Trophoblast cell (in vitro differentiated cells and primary cell): ENCODE measurements around the gene ZNF579.

ENCODE experiments used
- DNase-seq, 2 donors: peaks; one replicate each; pipeline ENCODE4 v3.0.0-alpha.2; 2016
- H2AFZ ChIP-seq: 2 replicates; pipeline ENCODE4 v1.6.1; 2013; ENCODE audit warnings: low read length, moderate library complexity, mild to moderate bottlenecking; ENCODE audit not compliant: insufficient read depth, poor library complexity
- H2AK5ac ChIP-seq: 2 replicates; pipeline ENCODE4 v1.6.1; 2013; ENCODE audit warnings: mild to moderate bottlenecking, low read length
- H2BK120ac ChIP-seq: 2 replicates; pipeline ENCODE4 v1.6.1; 2013; ENCODE audit warnings: low read length, mild to moderate bottlenecking, moderate library complexity; ENCODE audit not compliant: insufficient read depth, poor library complexity
- H2BK12ac ChIP-seq: 2 replicates; pipeline ENCODE4 v1.6.1; 2013; ENCODE audit warnings: mild to moderate bottlenecking, low read length, moderate library complexity
- H2BK5ac ChIP-seq: 2 replicates; pipeline ENCODE4 v1.6.1; 2013; ENCODE audit warnings: low read length, low read depth, moderate library complexity, mild to moderate bottlenecking; ENCODE audit not compliant: poor library complexity
- H3K14ac ChIP-seq: 2 replicates; pipeline ENCODE4 v1.6.1; 2013; ENCODE audit warnings: mild to moderate bottlenecking, low read length
- H3K18ac ChIP-seq: 2 replicates; pipeline ENCODE4 v1.6.1; 2013; ENCODE audit warnings: mild to moderate bottlenecking, low read length
- H3K23ac ChIP-seq: 2 replicates; pipeline ENCODE4 v1.6.1; 2013; ENCODE audit warnings: low read length
- H3K27ac ChIP-seq: 2 replicates; pipeline ENCODE4 v1.5.1; 2013; ENCODE audit warnings: low read depth, mild to moderate bottlenecking, inconsistent platforms, low read length, moderate library complexity
- H3K27me3 ChIP-seq: 2 replicates; pipeline ENCODE4 v1.6.1; 2013; ENCODE audit warnings: inconsistent platforms, mild to moderate bottlenecking, low read length, moderate library complexity; ENCODE audit not compliant: insufficient read depth
- H3K36me3 ChIP-seq, 2 experiments: 1 replicate in 1 of 2; 2 replicates in 1 of 2; pipeline ENCODE4 v1.6.1; 2013; ENCODE audit warnings: low read length in 2 of 2, mild to moderate bottlenecking in 2 of 2, moderate library complexity in 1 of 2; ENCODE audit not compliant: insufficient read depth in 2 of 2, control insufficient read depth in 1 of 2
- H3K4ac ChIP-seq: 2 replicates; pipeline ENCODE4 v1.6.1; 2013; ENCODE audit warnings: low read depth, mild to moderate bottlenecking, low read length, moderate library complexity
- H3K4me1 ChIP-seq, 2 experiments: 1 replicate in 1 of 2; 2 replicates in 1 of 2; pipeline ENCODE4 v1.6.1; 2013; ENCODE audit warnings: low read length in 2 of 2, mild to moderate bottlenecking in 2 of 2, moderate library complexity in 1 of 2; ENCODE audit not compliant: insufficient read depth in 2 of 2, control insufficient read depth in 1 of 2
- H3K4me2 ChIP-seq: 2 replicates; pipeline ENCODE4 v1.6.1; 2013; ENCODE audit warnings: inconsistent platforms, mild to moderate bottlenecking, low read length, moderate library complexity
- H3K4me3 ChIP-seq: 2 replicates; pipeline ENCODE4 v1.5.1; 2013; ENCODE audit warnings: mild to moderate bottlenecking, low read depth, low read length, inconsistent platforms
- H3K79me1 ChIP-seq: one replicate; pipeline ENCODE4 v1.6.1; 2013; ENCODE audit warnings: low read length
- H3K79me2 ChIP-seq: 2 replicates; pipeline ENCODE4 v1.6.1; 2013; ENCODE audit warnings: low read length, mild to moderate bottlenecking; ENCODE audit not compliant: control insufficient read depth, insufficient read depth, poor library complexity
- H3K9ac ChIP-seq: 2 replicates; pipeline ENCODE4 v1.6.1; 2013; ENCODE audit warnings: mild to moderate bottlenecking, low read length
- H3K9me3 ChIP-seq: 2 replicates; pipeline ENCODE4 v1.6.1; 2013; ENCODE audit warnings: low read depth, mild to moderate bottlenecking, control low read depth, inconsistent platforms, low read length; ENCODE audit not compliant: insufficient read depth
- H4K12ac ChIP-seq: 2 replicates; pipeline ENCODE4 v1.6.1; 2013; ENCODE audit warnings: low read depth, mild to moderate bottlenecking, low read length, moderate library complexity
- H4K8ac ChIP-seq: 2 replicates; pipeline ENCODE4 v1.6.1; 2013; ENCODE audit warnings: low read depth, mild to moderate bottlenecking, low read length, moderate library complexity
- H4K91ac ChIP-seq: one replicate; pipeline ENCODE4 v1.6.1; 2013; ENCODE audit warnings: low read depth, mild to moderate bottlenecking, low read length, moderate library complexity
- WGBS: extraction: QIAGEN DNeasy Blood & Tissue Kit; methylation state at CpG from one replicate; pipeline ENCODE4 v1.1.7; 2013; ENCODE audit warnings: missing lambda C conversion rate; ENCODE audit not compliant: insufficient read length, insufficient coverage; ENCODE audit errors: extremely low coverage; 5-methylcytosine and 5-hydroxymethylcytosine counted together

The ZNF579 gene

DNA sequence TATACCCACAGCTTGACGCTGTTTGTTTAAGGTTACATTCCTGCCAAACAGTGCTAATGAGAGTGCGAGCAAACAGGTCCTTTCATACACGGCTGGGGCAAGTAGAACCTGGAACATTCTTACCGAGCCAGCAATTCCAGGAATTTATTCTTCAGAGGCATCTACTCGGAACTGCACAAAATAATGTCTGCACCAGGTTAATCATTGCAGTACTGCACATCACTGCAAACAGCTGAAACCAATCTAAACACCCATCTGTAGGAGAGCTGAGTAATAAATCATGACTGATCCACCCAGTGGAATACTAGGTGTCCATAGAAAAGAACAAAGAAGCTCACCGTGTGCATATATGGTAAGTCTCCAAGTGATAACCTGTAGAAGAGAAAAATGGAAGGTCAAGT is 1.2 kb upstream of the ZNF579 start:
- H3K4ac ChIP-seq, result no peak overlapping the region
- peaks cover 8 to 17% of the 10 kb centered on the region in 2 experiments for H3K4me1 ChIP-seq
- H3K36me3 ChIP-seq, result peaks cover 23 to 25% of the 10 kb centered on the region in 2 experiments
- no peak overlapping the region for H3K27ac ChIP-seq
- no peak overlapping the region for H2BK12ac ChIP-seq
- H3K23ac ChIP-seq, result no peak overlapping the region
- H3K18ac ChIP-seq, result no peak overlapping the region
- no peak overlapping the region for H4K8ac ChIP-seq
- H3K79me1 ChIP-seq, result peaks cover 22% of the 10 kb centered on the region
- H3K4me2 ChIP-seq, result no peak overlapping the region
- no peak overlapping the region for H3K14ac ChIP-seq
- H2AFZ ChIP-seq, result no peak overlapping the region
- WGBS, result no CpG with 5 or more reads among the region's 6 CpGs
- H2BK5ac ChIP-seq, result no peak overlapping the region
- DNase-seq, result peak in 1 of 2 donors; percentile 61
- H3K4me3 ChIP-seq, result no peak overlapping the region
- no peak overlapping the region for H4K91ac ChIP-seq
- H2AK5ac ChIP-seq, result no peak overlapping the region
- no peak overlapping the region for H4K12ac ChIP-seq
- H3K9ac ChIP-seq, result no peak overlapping the region
- peaks cover 2% of the 10 kb centered on the region for H3K9me3 ChIP-seq
- peaks cover 13% of the 10 kb centered on the region for H3K79me2 ChIP-seq
- no peak overlapping the region for H2BK120ac ChIP-seq
- H3K27me3 ChIP-seq, result no peaks in the 10 kb centered on the region

DNA sequence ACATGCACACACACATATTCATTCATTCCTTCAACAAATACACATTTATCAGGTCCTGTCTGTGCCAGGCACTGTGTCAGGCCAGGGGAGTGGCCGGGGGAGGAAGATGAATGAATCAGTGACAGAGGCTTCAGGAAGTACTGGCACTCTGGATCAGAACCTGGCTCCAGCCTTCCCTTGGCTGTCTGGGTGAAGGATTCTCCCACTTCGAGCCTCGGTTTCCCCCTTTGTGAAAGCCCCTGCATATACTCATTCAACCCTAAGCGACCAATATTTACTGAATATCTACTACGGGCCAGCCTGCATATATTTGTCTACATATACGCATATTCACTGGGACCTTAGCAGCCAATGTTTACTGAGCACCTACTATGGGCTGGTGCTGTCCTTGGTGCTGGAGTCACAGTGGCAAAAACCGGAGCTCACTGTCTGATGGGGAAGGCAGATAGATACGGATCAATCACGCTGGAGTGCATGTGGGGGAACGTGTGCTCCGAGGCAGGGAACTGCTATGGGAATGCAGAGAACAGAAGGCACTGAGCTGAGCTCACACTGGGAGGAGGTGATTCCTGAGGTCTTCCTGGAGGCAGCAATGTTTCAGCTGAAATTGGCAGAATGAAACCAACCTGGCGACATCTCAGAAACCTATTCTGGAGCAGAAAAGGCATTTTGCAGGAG is 636 bp upstream of the ZNF579 start:
- Histone ChIP-seq H3K23ac (no peak overlapping the region), H2AFZ (peak overlapping the region; percentile 61), H2BK5ac (peak overlapping the region; percentile 70), H3K36me3 (peaks cover 25 to 26% of the 10 kb centered on the region in 2 experiments), H3K18ac (peak overlapping the region; percentile 67), H2BK120ac (peak overlapping the region; percentile 20), H3K4ac (no peak overlapping the region), H3K79me1 (peaks cover 19% of the 10 kb centered on the region), H3K14ac (peak overlapping the region; percentile 61), H4K91ac (peak overlapping the region; percentile 78), H2AK5ac (peak overlapping the region; percentile 58), H3K27ac (peak overlapping the region; percentile 11), H3K79me2 (peaks cover 13% of the 10 kb centered on the region), H3K9me3 (peaks cover 2% of the 10 kb centered on the region), H2BK12ac (no peak overlapping the region), H4K8ac (peak overlapping the region; percentile 93), H3K27me3 (no peaks in the 10 kb centered on the region), H4K12ac (peak overlapping the region; percentile 86), H3K4me1 (peaks cover 5 to 13% of the 10 kb centered on the region in 2 experiments), H3K4me2 (peak overlapping the region; percentile 72), H3K9ac (peak overlapping the region; percentile 18), H3K4me3 (peak overlapping the region; percentile 59)
- WGBS, result no CpG with 5 or more reads among the region's 12 CpGs
- peak in 1 of 2 donors; percentile 8 for DNase-seq

DNA sequence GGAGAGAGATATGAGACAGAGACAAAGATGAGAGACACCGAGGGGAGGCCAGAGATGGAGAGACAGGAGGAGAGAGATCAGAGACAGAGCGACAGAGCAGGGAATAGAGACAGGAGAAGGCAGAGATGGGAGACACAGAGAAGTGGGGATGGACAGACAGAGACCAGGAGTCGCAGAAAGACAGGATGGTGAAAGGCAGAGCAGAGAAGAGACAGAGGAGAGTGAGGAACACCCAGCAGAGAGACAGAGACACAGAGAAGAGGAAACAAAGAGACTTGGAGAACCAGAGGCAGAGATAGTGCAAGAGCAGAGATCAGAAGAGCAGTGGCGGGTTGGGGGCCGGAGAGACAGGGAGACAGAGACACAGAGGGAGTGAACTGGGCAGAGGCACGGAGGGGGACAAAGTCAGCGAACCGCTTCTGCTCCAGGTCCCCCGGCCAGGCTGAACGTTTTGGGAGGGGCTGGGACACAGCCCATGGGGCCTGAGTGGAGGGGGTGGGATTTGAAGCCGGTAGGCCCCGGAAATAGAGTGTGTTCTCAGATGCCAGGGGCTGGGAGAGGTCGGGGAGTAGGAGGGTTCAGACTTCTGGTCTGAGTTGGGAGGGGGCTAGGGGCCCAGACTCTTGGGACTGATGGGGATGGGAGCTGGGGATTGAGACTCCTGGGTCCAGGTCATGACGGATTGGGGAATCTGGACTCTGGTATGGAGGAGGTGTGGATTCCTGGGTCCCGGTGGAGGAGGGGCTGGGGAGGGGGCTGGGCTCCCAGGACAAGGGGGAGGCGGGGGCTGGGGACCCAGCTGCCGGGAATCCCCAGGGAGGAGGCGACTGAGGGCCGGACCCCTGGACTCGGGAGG is 654 bp downstream of the ZNF579 start:
- DNase-seq, result no peak
- WGBS, result no CpG with 5 or more reads among the region's 20 CpGs
- Histone ChIP-seq H3K9me3 (peaks cover 2% of the 10 kb centered on the region), H3K79me1 (peaks cover 13% of the 10 kb centered on the region), H3K14ac (peak overlapping the region; percentile 91), H3K4me2 (peak overlapping the region; percentile 81), H3K36me3 (peaks cover 25 to 26% of the 10 kb centered on the region in 2 experiments), H4K8ac (peak overlapping the region; percentile 94), H4K91ac (peak overlapping the region; percentile 96), H2AFZ (peak overlapping the region; percentile 68), H2BK5ac (peak overlapping the region; percentile 86), H3K9ac (peak overlapping the region; percentile 98), H3K79me2 (peaks cover 11% of the 10 kb centered on the region), H3K27me3 (no peaks in the 10 kb centered on the region), H3K4me3 (peak overlapping the region; percentile 92), H4K12ac (peak overlapping the region; percentile 71), H2AK5ac (peak overlapping the region; percentile 97), H3K27ac (peak overlapping the region; percentile 94), H2BK120ac (peak overlapping the region; percentile 65), H3K4me1 (peaks cover 3 to 7% of the 10 kb centered on the region in 2 experiments), H2BK12ac (no peak overlapping the region), H3K18ac (peak overlapping the region; percentile 96), H3K4ac (peak overlapping the region; percentile 84), H3K23ac (no peak overlapping the region)

DNA sequence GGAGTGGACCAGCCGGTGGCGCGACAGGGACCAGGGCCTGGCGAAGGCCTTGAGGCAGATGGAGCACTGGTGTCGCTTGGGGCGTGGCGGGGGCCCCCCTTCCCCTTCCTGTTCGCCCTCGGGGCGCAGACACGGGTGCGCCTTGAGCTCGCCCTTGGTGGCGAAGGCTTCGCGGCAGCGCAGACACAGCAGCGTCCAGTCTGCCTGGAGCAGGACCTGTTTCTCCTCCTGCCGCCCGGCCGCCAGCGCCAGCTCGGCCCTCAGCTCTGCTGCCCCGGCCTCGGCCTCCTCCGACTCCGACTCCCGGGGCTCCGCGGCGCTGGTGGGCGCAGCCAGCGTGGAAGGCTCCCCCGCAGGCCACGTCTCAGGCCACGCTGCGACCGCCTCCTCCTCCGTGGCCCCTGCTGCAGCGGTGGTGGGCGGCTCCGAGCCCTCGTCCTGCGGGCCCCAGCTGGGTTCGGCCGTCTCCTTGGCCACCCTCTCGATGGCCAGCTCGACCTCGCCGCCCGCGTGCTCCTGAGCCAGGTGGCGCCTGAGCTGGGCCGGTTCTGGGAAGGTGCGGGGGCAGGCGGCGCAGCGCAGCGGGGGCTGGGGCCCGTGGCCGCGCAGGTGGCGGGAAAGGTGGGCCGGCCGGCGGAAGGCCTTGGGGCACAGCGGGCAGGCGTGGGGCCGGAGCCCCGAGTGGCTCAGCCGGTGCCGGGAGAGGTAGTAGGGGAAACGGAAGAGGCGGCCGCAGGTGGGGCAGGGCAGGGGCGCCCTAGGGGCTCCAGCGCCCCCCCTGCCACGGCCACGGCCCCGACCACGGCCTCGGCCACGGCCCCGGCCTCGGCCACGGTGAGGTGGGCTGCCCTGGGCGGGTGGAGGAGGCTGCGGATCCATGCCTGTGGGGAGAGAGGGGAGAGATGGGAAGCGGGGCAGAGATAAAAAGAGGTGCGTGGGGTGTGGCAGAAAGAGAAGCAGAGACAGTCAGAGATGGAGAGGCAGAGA is 1.6 kb downstream of the ZNF579 start:
- Histone ChIP-seq H3K36me3 (peaks cover 25 to 26% of the 10 kb centered on the region in 2 experiments), H3K23ac (no peak overlapping the region), H3K27me3 (no peaks in the 10 kb centered on the region), H3K18ac (no peak overlapping the region), H4K12ac (peak overlapping the region; percentile 10), H4K8ac (no peak overlapping the region), H3K4ac (peak overlapping the region; percentile 84), H3K9ac (no peak overlapping the region), H2AFZ (no peak overlapping the region), H3K27ac (no peak overlapping the region), H3K79me1 (peaks cover 13% of the 10 kb centered on the region), H3K4me2 (peak overlapping the region; percentile 81), H3K14ac (no peak overlapping the region), H3K4me3 (peak overlapping the region; percentile 10), H2BK5ac (no peak overlapping the region), H3K79me2 (peaks cover 11% of the 10 kb centered on the region), H4K91ac (peak overlapping the region; percentile 78), H2BK120ac (no peak overlapping the region), H2BK12ac (no peak overlapping the region), H3K9me3 (peaks cover 2% of the 10 kb centered on the region), H3K4me1 (peaks cover 3 to 7% of the 10 kb centered on the region in 2 experiments), H2AK5ac (no peak overlapping the region)
- WGBS, result no CpG with 5 or more reads among the region's 90 CpGs
- no peak for DNase-seq
